NCI-H82 treated with DMSO at 0.1 percent for 48 hours (cell line): ENCODE results near the gene RAC2.
"Not testable (repeated sequence)": the region's sequence is repeated elsewhere in the genome, so short reads cannot be mapped to it uniquely, and the experiment has no call there.

Source experiments
- DNase-seq: peaks from one replicate; lab custom pipeline; 2025; ENCODE audit not compliant: unreplicated experiment; lab: John Stamatoyannopoulos, UW

RAC2 gene

DNA sequence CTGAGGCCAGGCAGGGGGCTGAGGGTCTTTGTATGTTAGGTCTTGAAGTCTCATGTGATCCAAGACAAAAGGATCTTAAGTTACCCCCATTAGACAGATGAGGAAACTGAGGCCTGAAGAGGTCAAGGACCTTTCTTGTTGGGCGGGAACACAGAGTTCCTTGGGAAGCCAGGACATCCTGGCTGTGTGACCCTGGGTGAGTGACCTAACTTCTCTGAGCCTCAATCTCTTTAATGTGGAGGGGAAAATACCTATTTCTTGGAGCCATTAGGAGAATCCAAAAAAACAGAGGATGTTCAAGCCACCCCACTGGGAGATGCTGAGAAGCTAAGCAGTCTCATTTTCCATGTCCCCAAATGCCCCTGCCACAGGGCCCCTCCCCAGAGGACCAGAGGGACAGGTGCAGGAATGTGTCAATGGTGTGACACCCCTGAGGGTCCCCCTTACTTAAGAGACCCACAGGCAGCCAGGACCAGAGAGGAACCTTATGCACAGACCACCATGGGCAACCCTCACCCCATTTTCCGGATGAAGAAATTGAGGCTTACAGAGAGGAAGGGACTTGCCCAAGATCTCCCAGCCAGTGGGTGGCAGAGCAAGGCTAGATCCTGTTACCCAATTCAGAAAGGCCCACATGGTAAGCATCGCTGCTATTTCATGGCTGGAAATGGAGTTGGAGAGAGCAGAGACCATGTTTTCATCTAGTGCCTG is 8.0 kb downstream of the RAC2 start:
- no peak for DNase-seq

DNA sequence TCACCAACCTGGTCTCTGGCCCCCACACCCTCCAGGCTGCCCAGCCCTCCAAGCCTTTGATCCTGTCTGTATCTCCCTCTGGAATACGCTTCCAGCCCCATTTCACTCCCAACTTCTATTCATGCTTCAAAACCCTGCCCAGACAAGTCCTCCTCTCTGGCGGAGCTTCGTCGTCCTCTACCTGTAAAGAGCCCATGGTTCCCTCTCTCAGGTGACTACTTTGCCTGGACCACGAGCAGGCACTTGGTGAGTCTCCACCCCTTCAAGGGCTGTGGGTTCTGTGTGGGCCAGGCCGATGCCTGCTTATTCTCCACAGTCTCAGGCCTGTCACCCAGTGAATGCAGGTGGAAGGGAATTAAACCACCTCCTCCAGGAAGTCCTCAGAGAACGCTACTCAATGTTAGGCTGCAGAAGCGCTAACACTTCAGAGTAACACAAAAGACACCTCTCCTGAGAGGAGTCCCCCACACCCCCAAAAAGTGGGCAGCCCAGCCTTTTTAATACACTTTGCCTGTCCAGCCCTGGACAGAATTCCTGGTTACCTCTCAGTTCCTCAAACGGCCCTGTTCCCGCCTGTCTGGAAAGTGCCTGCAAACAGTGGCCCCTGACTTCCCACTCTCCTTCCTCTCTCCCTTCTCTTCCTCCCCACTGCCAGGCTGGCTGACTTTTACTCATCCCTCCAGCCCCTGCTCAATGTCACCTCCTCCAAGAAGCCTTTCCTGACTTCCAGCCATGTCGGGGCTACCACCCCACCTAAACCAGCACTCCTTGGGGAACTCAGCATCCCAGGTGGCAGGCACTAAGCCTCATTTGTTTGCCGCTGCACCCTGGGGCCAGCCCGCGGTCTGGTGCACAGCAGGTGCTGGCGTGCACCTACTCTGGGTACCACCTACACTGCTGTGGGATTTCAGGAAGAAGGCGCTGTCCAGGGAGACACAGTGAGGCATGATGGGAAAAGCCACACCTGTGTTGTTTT is 9.0 kb downstream of the RAC2 start:
- no peak for DNase-seq

DNA sequence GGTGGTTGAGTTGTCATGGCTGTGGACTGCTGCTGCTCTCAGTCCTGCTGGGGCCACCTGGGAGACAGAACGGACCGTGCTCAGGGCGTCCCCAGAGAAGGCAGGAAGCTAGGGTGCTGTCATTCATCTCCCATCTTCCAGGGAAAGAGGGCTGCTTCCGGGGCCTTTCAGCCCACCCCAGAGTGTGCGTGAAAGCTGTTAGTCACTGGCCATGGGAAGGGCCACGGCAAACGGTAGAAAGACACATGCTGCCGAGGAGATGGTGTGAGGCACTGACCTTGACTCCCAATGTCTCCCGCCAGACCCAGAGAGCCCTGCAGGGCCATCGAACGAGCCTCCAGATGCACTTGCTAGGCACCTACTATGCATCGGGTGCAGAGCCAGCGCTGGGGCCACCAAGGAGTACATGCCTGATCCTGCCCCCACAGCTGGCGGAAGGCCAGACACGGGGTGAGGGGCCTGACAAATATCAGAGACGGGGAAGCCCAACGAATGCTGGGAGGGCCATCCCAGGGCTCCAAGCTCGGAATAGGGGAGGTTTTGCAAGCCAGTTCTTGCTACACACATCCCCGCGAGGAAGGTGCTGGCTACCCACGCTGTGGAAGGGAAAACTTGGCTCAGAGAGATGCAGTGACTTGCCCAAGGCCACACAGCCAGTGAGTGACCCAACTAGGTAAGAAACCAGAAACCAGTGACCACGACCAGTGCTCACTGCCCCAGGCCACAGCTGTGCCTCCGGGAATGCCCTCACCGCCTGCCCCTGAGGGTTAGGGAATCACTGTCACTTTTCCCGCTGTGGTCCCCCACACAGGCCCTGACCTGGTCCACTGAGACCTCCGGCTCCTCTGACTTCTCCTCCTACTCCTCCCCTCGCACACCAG is 10.1 kb downstream of the RAC2 start:
- DNase-seq = no peak

DNA sequence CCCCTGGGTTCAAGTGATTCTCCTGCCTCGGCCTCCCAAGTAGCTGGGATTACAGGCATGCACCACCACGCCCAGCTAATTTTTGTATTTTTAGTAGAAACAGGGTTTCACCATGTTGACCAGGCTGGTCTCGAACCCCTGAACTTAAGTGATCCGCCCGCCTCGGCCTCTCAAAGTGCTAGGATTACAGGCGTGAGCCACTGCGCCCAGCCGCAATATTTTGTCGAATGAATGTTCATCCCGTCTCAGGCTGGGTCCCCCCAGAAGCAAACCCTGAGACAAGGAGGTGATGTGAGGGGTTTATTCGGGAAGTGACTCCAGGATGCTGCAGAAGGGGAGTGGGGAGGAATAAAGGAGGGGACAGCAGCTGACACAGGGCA is 10.7 kb downstream of the RAC2 start:
- not testable (repeated sequence) for DNase-seq

DNA sequence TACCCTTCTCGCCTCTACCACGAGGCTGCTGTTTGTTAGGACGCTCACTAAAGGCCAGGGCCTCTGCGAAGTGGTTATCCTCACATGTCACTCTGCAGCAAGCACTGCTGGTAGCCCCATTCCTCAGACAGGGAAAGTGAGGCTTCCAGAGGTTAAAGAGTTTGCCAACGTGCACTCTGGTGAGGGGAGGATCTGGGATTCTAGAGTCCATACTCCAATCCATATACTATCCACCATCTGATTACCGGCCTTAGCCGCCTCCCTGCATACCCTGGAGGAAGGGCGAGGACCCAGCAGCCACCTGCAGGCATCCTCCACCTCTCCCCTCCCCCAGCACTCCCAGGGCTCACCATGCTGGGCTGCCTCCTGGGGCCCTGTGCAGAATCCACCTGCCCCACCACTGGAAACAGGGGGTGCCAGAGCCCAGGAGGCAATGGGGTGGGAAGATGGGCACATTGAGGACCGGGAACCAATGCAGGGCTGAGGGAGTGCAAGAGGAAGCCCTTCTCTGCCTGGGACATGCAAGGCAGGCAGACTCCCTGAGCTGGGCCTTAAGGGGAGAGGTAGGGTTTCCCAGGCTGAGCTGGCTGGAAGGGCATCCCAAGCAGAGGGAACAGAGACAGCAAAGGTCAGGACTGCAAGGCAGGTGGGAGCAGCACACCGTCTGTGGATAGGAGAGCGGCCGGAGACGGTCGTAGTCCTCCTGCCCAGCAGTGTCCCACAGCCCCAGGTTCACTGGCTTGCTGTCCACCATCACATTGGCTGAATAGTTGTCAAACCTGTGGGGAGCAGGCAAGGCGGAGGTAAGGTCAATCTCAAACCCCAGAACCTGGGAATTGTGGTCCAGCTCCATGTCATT is 11.7 kb downstream of the RAC2 start:
- no peak for DNase-seq

DNA sequence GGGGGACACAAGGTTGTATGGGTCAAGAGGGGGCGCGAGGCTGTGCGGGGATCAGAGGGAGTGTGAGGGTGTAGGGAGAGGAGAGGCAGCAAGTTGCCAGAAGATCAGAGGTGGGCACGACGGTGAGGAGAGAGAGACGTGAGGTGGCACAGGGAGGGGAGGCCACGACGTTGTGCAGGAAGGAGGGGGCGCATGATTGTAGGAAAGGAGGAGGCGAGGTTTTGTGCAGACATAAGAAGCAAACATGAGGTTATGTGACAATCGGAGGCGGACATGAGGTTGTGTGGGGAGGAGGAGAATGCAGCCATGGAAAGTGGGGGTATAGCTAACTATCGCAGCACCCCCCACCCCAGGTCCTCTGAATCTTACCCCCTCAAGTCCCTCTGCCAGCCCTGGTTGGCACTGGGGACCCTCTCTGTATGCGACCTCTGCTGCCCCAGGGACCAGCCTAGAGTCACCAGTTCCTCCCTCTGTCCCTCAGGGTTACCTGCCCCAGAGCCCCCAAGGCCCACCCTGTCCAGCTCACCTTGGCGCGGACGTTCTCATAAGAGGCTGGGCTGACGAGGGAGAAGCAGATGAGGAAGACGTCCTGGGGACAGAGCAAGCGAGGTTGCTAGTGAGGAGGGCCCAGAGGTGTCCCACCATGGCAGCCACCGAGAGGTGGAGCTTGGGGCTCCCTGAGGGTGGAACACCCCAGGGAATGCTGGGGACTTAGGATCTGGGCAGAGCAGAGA is 12.5 kb downstream of the RAC2 start:
- no peak for DNase-seq

DNA sequence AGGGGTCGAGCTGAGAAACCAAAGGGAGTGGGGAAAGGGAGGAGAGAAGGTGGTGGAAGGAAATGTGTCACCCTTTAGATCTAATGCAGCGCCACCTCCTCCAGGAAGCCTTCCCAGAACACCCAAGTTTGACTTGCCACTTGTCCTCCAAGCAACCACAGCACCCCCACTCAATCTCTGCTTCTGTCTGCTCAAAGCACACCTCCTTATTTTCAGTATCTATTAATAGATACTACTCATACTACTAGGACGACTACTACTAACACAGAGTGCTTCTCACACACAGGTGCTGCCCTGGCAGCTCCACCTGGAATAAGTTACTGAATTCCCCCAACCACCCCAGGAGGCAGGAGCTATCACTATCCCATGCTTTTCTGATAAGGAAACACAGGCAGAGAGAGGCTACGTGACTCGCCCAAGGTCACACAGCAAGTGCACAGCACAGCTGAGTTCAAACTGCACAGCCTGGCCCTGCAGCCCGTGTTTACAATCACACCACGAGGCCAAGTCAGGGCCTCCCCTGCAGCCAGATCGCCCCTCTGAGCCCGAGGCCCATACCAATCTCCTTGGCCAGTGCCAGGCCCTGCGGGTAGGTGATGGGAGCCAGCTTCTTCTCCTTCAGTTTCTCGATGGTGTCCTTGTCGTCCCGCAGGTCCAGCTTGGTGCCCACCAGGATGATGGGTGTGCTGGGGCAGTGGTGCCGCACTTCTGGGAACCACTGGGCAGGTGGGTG is 13.2 kb downstream of the RAC2 start:
- DNase-seq = no peak

DNA sequence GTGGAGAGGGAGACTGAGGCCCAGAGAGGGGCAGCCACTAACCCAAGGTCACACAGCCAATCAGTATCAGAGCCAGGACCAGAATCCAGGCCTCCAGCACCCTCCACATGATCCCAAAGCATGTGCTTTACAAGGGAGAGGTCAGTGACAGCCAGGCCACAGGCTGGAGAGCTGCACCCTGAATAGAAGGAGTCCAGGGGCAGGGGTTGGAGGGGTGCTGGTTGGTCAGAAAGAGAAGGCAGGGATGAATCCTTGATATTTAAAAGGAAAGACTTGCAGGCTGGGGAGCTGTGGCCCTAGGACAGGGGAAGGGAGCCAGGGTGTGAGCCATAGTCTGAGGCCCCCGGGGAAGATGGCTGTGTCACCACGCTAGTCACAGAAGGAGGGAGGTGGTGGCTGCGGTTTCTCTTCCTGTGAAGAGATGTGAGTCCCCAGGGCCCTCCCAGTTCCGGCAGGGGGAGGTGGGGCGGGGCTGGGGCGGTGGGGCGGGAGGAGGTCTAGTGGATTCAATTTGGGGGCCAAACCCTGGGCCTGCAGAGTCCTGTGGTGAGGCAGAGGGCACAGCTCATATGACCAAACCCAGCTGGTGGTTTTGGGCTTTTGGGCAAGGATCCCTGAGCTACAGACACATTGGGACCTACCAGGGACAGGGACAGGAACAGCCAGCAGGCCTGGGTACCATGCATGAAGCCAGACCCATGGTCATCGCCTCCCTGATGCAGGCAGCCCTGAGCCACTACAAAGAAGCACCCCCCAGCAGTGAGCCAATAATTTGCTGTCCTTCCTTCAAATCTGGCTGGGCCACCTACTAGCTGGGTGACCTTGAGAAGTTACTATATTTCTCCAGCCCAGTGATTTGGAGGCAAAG is 14.0 kb downstream of the RAC2 start:
- no peak for DNase-seq

DNA sequence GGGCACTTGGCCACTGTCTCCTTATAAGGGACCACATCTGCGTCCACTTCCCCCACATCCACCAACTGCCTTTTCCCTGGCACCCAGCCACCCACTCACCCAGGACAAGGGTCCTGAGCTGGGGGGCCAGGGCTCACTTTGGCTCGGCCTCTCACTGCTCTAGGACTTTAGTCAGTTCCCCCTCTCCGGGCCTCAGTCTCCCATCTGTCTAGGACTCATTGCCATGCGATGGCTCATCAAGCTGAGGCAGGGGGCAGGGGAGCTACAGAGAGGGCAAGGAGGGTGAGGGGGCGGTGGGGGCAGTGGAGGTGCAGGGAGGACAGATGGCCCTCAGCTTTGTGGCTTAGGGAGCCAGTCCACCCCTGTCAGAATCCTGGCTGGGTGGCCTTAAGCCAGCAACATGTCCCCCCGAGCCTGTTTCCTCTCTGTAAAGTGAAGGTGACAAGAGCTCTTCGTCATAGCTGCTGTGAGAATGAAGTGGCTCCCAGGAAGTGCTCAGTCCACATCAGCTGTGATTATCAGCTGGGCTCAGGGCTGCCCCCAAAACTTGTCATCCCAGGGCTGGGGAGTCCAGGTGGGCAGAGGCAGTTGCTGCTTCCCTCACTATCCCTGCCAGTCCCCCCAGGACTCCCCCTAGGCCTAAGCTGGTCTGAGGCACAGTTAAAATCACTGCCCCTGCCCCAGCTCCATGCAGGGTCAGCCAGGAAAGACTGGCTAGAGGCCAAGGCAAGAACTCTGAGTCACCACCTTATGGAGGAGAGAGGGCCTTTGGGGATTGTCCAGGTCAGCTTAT is 14.9 kb downstream of the RAC2 start:
- no peak for DNase-seq

DNA sequence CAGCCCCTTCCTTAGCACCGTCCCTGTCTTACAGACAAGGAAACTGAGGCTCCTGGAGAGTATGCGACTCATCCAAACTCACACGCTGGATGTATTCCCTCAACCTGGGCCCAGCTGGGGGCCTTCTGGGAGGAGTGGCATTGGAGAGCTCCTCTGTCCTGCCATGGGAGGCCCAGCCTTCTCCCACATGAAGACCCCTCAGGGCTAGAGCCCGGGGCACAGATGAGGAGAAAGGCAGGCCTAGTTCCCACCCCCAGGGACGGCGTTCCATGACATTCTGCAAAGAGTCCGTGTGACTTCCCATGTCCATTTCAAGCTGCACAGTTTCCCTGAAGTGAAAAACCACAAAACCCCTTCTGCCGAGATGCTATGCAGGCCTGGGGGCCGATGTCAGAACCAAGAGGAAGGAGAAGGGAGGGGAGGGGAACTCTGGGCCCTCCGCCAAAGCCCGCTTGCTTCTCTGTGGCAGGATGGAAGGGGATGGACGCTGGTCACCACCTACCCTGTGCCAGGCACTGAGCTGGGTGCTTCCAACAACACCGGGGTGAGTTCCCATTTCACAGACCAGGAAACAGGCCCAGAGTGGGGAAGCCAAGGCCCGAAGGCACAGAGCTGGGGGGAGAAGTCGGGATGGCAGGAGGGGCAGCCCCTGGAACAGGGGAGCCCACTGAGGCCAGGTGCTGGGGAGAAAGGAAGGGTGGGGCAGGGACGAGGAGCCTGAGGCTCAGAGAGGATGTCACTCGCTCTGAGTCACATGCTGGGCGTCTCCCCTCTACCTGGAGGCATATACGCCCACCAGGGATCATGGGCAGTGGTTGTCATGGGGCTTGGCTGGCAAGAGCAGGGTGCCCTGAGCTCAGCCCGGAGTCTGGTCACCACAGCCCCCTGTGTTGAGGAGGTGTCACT is 15.7 kb downstream of the RAC2 start:
- DNase-seq = no peak

DNA sequence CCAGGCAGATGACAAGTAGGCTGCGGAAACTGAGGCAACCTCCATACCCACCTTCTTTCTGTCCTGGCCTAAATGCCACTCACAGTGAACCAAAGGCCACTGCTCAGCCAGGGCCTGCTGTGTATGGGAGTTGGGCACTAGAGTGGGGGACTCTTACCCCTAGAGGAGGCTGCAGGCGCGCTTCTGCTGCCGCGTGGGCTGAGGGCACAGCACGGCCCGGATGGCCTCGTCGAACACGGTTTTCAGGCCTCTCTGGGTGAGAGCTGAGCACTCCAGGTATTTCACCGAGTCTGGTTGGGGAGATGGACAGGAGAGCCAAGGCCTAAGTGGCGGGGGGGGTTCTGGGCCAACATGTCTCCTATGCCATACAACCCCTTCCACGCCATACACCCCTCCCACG is 17.6 kb downstream of the RAC2 start:
- DNase-seq = no peak

DNA sequence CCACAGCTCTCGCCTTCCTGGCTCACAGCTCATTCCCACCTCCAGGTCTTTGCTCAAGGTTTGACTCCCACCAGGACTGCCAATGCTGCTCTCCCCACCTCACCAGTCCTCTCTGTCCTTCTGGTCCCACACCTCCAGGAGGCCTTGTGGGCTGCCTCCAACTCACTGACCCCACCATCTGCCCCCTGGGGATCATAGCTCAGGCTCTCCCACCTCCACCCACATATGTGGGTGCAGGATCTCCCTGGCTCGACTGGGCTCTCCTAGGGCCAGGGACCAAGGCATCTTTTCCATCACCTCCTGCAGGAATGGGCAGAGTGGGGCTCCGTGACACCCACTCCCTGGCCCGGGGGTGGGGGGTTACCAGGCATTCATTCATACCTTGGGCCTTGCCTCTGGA is 18.0 kb downstream of the RAC2 start:
- no peak for DNase-seq

DNA sequence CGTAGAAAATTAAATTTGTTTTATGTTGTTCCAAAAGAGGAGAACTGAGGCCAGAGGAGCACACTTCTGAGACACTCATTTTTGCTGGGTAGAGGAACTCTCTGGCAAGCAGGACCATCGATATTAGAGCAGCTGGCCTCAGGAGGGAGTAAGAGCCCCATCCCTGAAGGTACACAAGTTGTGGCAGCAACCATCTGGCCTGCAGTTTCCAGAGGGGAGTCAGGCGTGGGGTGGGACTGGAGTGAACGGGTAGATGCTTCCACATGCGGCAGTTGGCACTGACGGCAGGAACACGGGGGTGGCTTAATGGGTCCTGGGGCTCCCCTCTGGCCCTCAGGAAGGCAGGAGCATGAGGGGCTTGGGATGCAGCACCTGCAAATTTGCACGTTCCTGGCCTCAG is 18.6 kb downstream of the RAC2 start:
- no peak for DNase-seq

DNA sequence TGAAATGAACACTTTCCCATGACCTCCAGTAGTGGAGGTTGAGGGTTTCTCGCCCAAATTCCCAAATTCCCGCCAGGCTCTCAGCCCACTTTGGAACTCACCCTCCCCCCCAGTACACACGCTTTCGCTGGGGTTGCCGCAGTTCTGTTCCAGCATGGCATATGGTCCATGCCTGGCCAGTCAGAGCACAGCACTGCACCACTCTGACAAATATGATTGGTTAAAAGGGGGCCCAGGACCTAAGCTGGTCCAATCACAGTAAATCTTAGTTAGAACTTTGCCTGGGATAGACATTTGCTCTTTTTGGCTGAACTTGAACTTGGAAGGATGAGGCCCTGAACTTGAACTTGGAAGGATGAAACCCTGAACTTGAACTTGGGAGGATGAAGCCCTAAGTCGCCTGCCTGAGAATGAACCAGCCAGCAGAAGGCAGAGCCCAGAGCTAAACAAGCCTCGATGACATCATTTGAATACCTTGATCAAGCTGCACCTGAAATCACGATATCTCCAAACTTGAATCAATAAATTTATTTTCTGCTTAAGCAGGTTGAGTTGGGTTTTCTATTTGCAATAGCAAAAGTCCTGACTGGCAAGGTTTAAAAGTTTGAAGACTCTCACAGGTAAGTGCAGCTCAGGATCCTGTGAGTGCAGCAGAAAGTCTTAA is 19.2 kb downstream of the RAC2 start:
- DNase-seq = no peak

DNA sequence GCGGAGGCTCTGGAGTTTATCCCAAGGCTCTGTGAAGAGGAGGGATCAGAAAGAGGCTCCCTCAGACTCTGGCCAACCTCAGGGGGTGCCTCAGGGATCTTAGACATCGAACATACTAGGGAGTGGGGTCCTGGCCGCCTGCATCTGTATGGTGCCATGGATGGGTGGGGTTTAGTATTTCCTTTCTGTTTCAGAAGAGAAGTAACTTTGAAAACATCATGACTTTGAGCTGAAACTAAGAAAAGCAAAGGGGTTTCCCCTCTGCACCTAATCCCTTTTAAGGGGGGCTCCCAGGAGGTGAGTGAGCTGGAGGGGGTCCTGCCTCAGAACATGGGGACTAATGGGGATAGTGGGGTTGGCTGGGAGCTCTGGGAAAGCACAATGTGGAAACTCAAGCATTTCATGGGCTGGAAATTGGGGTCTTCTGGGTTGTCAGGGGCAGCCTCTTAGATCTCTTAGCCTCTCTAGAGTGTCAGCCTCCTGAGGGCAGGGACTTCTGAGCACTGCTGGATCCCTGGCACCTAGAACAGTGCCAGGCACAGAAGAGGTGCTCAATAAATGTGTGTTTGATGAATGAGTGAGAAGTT is 20.0 kb downstream of the RAC2 start:
- no peak for DNase-seq
